ENCODE data around the gene MED20. TPM values are rescaled to one million over a fixed set of nuclear protein-coding genes. Genes with fewer than 3 reads are reported as not detected.

Gene MED20, protein sequence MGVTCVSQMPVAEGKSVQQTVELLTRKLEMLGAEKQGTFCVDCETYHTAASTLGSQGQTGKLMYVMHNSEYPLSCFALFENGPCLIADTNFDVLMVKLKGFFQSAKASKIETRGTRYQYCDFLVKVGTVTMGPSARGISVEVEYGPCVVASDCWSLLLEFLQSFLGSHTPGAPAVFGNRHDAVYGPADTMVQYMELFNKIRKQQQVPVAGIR
- total RNA-seq (10 to 100 TPM; 11.7 to 16.1 TPM), polyA plus RNA-seq (1 to 10 TPM; 6.1 to 7.5 TPM)
- long read RNA-seq, donor 1, transcript MED20-201 (4 exons, 2,438 nt) = major isoform, 25 of 27 reads
- long read RNA-seq, donor 1, partial matches to known transcripts = 0 of 27 reads
- long read RNA-seq, donor 1, other reads (novel, unspliced or antisense) = 2 of 27 reads
- long read RNA-seq, donor 2, partial matches to known transcripts = 1 of 5 reads
- long read RNA-seq, donor 2, other reads (novel, unspliced or antisense) = 2 of 5 reads

DNA sequence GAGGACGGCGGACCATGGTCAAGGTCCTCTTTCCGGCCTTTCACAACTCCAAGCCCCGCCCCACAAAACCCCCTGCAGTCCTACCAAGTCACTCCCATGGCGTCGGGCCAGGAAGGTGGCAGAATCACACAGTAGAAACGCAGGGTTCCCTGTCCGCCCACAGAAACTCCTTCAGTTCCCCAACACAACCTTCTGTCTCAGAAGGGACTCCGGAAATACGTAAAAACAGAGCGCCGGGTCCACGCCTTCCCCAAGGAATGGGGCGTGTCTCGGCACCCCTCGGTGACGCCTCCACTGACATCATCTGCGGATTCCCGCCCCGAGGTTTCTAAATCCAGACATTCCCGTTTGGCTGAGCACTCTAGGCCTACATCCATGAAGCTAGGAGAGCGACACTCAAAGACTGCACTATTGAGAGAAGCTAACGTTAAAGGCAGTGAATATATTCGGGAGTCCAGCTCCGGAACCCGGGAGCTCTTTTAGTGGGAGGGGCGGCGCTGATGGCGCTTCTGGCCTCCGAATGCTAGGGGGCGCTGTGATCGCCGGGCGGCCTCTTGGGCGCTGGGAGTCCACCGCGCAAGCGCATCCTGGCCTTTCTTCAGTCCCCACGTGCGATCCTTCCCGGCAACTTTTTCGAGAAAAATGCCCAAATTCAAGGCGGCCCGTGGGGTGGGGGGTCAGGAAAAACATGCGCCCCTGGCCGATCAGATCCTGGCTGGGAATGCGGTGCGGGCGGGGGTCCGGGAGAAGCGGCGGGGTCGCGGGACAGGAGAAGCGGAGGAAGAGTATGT lies at the start of gene MED20, which contains the start of gene BYSL:
MED20 (minus strand) TSS at position 219 of the 791 bp plus-strand sequence; CDS start at position 98, 121 bp downstream.
BYSL (plus strand) TSS at position 579 of the 791 bp plus-strand sequence; CDS start at position 643, 64 bp downstream.
- no peaks in the 10 kb centered on the region for H3K36me3 ChIP-seq (ENCODE audit: control insufficient read depth in 1 of 2, insufficient read depth in 2 of 2, low read length in 1 of 2)
- ATAC-seq (ENCODE audit: low FRiP score) (peak; percentile 98), DNase-seq (peak; percentile 96 to 97)
- peaks cover 0 to 7% of the 10 kb centered on the region in 2 donors for H3K4me1 ChIP-seq (ENCODE audit: control insufficient read depth in 1 of 2, insufficient read depth in 2 of 2, low read length in 2 of 2)
- no peaks in the 10 kb centered on the region for H3K9me3 ChIP-seq (ENCODE audit: control insufficient read depth, low read length)
- peak within 1 kb of the TSS; percentile 52 to 90 for H3K4me3 ChIP-seq (ENCODE audit: low read length in 2 of 2)
- H3K27me3 ChIP-seq (ENCODE audit: control insufficient read depth in 1 of 2, insufficient read depth in 2 of 2, low read length in 1 of 2) = no peaks in the 10 kb centered on the region
- H3K27ac ChIP-seq (ENCODE audit: low read depth in 1 of 2, low read length in 2 of 2) = peak within 1 kb of the TSS; percentile 17 to 89
- WGBS, 2 donors = 0% methylated on average over 55 of the region's 55 CpGs
- intact Hi-C loops (cut with DNase I) = loop anchor here (1.0 to 10.0 kb wide), 3 partner anchors 18 to 294 kb away; partner anchors contain the start of genes TOMM6 (in 2 of the 2) and MRPS10 (in 1 of the 2)

- H3K4me1 ChIP-seq (ENCODE audit: control insufficient read depth in 1 of 2, insufficient read depth in 2 of 2, low read length in 2 of 2) = no peaks in the 10 kb centered on the region
- no peak overlapping the region for H3K27ac ChIP-seq (ENCODE audit: low read depth in 1 of 2, low read length in 2 of 2)
- H3K27me3 ChIP-seq (ENCODE audit: control insufficient read depth in 1 of 2, insufficient read depth in 2 of 2, low read length in 1 of 2) = no peaks in the 10 kb centered on the region
- intact Hi-C loops (cut with DNase I) = no loop called here
- peak in 1 of 2 donors; percentile 60 for DNase-seq
- ATAC-seq (ENCODE audit: low FRiP score) = peak; percentile 50
- WGBS, 2 donors = 64 to 69% methylated on average over 4 of the region's 4 CpGs
- H3K9me3 ChIP-seq (ENCODE audit: control insufficient read depth, low read length) = no peaks in the 10 kb centered on the region
- H3K36me3 ChIP-seq (ENCODE audit: control insufficient read depth in 1 of 2, insufficient read depth in 2 of 2, low read length in 1 of 2) = no peaks in the 10 kb centered on the region
- H3K4me3 ChIP-seq (ENCODE audit: low read length in 2 of 2) = no peak overlapping the region
Measured at GRCh38 chr6:41970436-41970846, 49.5 kb upstream of the MED20 start.

GRCh38 chr6:41967312-41968287 lies 46.7 kb upstream of the MED20 start:
- DNase-seq (no peak), ATAC-seq (ENCODE audit: low FRiP score) (no peak)
- intact Hi-C loops (cut with DNase I) = no loop called here
- Histone ChIP-seq H3K27me3 (ENCODE audit: control insufficient read depth in 1 of 2, insufficient read depth in 2 of 2, low read length in 1 of 2) (no peaks in the 10 kb centered on the region), H3K4me1 (ENCODE audit: control insufficient read depth in 1 of 2, insufficient read depth in 2 of 2, low read length in 2 of 2) (no peaks in the 10 kb centered on the region), H3K27ac (ENCODE audit: low read depth in 1 of 2, low read length in 2 of 2) (no peak overlapping the region), H3K9me3 (ENCODE audit: control insufficient read depth, low read length) (no peaks in the 10 kb centered on the region), H3K4me3 (ENCODE audit: low read length in 2 of 2) (no peak overlapping the region), H3K36me3 (ENCODE audit: control insufficient read depth in 1 of 2, insufficient read depth in 2 of 2, low read length in 1 of 2) (no peaks in the 10 kb centered on the region)
- WGBS, 2 donors = 88 to 90% methylated on average over 7 of the region's 7 CpGs

DNA sequence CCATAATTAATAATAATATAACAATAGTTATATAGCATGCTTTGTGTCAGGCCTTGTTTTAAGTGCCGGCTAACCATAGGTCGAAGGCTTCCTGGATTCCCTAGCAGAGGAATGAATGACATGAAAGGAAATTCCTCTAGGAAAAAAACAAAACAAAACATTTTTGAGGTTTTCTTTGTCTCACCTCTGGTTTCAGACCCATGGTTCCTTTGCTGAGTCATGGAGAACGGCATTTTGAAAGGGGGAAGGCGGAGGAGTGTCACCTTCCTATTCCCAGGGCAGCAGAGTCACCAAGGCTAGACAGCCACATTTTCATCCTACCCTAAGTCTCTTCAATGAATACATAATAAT lies 46.0 kb upstream of the MED20 start:
- intact Hi-C loops (cut with DNase I) = no loop called here
- no peak overlapping the region for H3K27ac ChIP-seq (ENCODE audit: low read depth in 1 of 2, low read length in 2 of 2)
- H3K9me3 ChIP-seq (ENCODE audit: control insufficient read depth, low read length) = no peaks in the 10 kb centered on the region

GRCh38 chr6:41966214-41966920 lies 45.4 kb upstream of the MED20 start:
- Histone ChIP-seq H3K4me1 (ENCODE audit: control insufficient read depth in 1 of 2, insufficient read depth in 2 of 2, low read length in 2 of 2) (no peaks in the 10 kb centered on the region), H3K9me3 (ENCODE audit: control insufficient read depth, low read length) (no peaks in the 10 kb centered on the region), H3K27ac (ENCODE audit: low read depth in 1 of 2, low read length in 2 of 2) (no peak overlapping the region), H3K4me3 (ENCODE audit: low read length in 2 of 2) (no peak overlapping the region), H3K36me3 (ENCODE audit: control insufficient read depth in 1 of 2, insufficient read depth in 2 of 2, low read length in 1 of 2) (no peaks in the 10 kb centered on the region), H3K27me3 (ENCODE audit: control insufficient read depth in 1 of 2, insufficient read depth in 2 of 2, low read length in 1 of 2) (no peaks in the 10 kb centered on the region)
- intact Hi-C loops (cut with DNase I) = no loop called here
- DNase-seq = no peak
- ATAC-seq (ENCODE audit: low FRiP score) = no peak
- 73 to 74% methylated on average over 5 of the region's 5 CpGs for WGBS, 2 donors

More for the DNA sequence above, 46.0 kb upstream of the MED20 start:
- DNase-seq = no peak
- no peak overlapping the region for H3K4me3 ChIP-seq (ENCODE audit: low read length in 2 of 2)
- H3K4me1 ChIP-seq (ENCODE audit: control insufficient read depth in 1 of 2, insufficient read depth in 2 of 2, low read length in 2 of 2) = no peaks in the 10 kb centered on the region
- no peak for ATAC-seq (ENCODE audit: low FRiP score)
- WGBS, 2 donors = 75 to 78% methylated on average over 4 of the region's 4 CpGs
- no peaks in the 10 kb centered on the region for H3K27me3 ChIP-seq (ENCODE audit: control insufficient read depth in 1 of 2, insufficient read depth in 2 of 2, low read length in 1 of 2)
- no peaks in the 10 kb centered on the region for H3K36me3 ChIP-seq (ENCODE audit: control insufficient read depth in 1 of 2, insufficient read depth in 2 of 2, low read length in 1 of 2)

DNA sequence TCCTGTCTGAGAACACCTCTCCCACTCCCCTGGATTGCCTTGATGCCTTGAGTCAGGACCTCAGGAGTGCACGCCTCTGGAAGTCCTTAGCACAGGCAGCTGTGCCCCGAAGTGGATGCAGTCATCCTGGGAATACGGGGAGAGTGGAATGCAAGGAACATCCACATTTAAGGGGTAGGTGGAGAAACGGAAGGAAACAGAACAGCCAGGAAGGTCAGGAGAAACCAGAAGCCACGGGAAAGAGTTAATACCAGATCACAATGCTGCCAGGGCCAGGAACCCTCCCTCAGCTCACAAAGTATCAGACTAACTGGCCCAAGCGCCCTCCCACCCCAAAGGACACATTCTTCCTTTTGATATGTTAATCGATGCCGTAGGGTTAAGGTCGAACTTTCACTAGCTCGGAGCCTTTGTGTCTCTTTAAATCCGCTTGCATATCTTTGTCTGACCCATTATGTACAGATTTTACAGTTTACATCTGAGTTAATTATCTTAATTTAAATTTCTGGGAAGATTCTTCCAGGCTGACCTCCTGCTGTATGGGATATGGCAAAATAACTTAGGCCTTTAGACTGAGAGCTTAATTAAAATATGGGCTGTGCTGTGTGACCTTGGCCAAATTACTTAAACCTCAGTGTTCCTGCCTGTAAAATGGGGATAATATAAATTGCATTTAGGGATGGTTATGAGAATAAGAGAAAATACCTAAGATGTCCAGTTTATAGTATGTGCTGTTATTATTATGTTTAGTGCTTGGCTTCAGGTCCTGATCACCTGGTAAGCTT lies 44.7 kb upstream of the MED20 start:
- WGBS, 2 donors = 62 to 68% methylated on average over 11 of the region's 11 CpGs
- no peak overlapping the region for H3K27ac ChIP-seq (ENCODE audit: low read depth in 1 of 2, low read length in 2 of 2)

GRCh38 chr6:41964201-41964887 lies 43.4 kb upstream of the MED20 start:
- H3K9me3 ChIP-seq (ENCODE audit: control insufficient read depth, low read length) = no peaks in the 10 kb centered on the region
- ATAC-seq (ENCODE audit: low FRiP score) = no peak
- WGBS, 2 donors = 57 to 66% methylated on average over 2 of the region's 2 CpGs
- intact Hi-C loops (cut with DNase I) = no loop called here
- no peaks in the 10 kb centered on the region for H3K4me1 ChIP-seq (ENCODE audit: control insufficient read depth in 1 of 2, insufficient read depth in 2 of 2, low read length in 2 of 2)
- no peak overlapping the region for H3K4me3 ChIP-seq (ENCODE audit: low read length in 2 of 2)
- no peak for DNase-seq
- no peaks in the 10 kb centered on the region for H3K27me3 ChIP-seq (ENCODE audit: control insufficient read depth in 1 of 2, insufficient read depth in 2 of 2, low read length in 1 of 2)
- no peak overlapping the region for H3K27ac ChIP-seq (ENCODE audit: low read depth in 1 of 2, low read length in 2 of 2)
- H3K36me3 ChIP-seq (ENCODE audit: control insufficient read depth in 1 of 2, insufficient read depth in 2 of 2, low read length in 1 of 2) = no peaks in the 10 kb centered on the region

More for the DNA sequence above, 44.7 kb upstream of the MED20 start:
- DNase-seq (no peak), ATAC-seq (ENCODE audit: low FRiP score) (no peak)
- H3K4me1 ChIP-seq (ENCODE audit: control insufficient read depth in 1 of 2, insufficient read depth in 2 of 2, low read length in 2 of 2) = no peaks in the 10 kb centered on the region
- intact Hi-C loops (cut with DNase I) = no loop called here
- no peaks in the 10 kb centered on the region for H3K27me3 ChIP-seq (ENCODE audit: control insufficient read depth in 1 of 2, insufficient read depth in 2 of 2, low read length in 1 of 2)
- H3K9me3 ChIP-seq (ENCODE audit: control insufficient read depth, low read length) = no peaks in the 10 kb centered on the region
- H3K4me3 ChIP-seq (ENCODE audit: low read length in 2 of 2) = no peak overlapping the region
- no peaks in the 10 kb centered on the region for H3K36me3 ChIP-seq (ENCODE audit: control insufficient read depth in 1 of 2, insufficient read depth in 2 of 2, low read length in 1 of 2)

All from aorta (tissue), 5 donors.